Keratinocyte (primary cell): ENCODE measurements around the gene TARP.

Experiments
- DNase-seq: peaks from one replicate; pipeline ENCODE4 v3.0.0-alpha.2; 2011; ENCODE audit warnings: low read depth, missing footprints, low spot score
- FAIRE-seq: peaks from 2 replicates; lab custom pipeline; 2011; peaks lifted over from hg19 to GRCh38; lab: Jason Lieb, UNC
- H2AFZ ChIP-seq: 2 replicates; pipeline ENCODE4 v1.6.0; 2012; ENCODE audit warnings: low read length, control low read depth, inconsistent platforms; ENCODE audit not compliant: control insufficient read depth
- H3K27ac ChIP-seq: 2 replicates; pipeline ENCODE4 v1.5.1; 2011; ENCODE audit warnings: low read length; ENCODE audit not compliant: control insufficient read depth, insufficient read depth
- H3K27me3 ChIP-seq: 3 replicates; pipeline ENCODE4 v1.6.0; 2011; ENCODE audit warnings: low read length; ENCODE audit not compliant: control insufficient read depth, insufficient read depth; ENCODE audit errors: extremely low read depth
- H3K36me3 ChIP-seq, 2 experiments: 2 replicates in 1 of 2; 3 replicates in 1 of 2; pipeline ENCODE4 v1.5.1; 2011; ENCODE audit warnings: low read length in 2 of 2, mild to moderate bottlenecking in 1 of 2; ENCODE audit not compliant: control insufficient read depth in 2 of 2, insufficient read depth in 2 of 2; ENCODE audit errors: extremely low read depth in 1 of 2
- H3K4me1 ChIP-seq: 3 replicates; pipeline ENCODE4 v1.5.1; 2011; ENCODE audit warnings: low read length; ENCODE audit not compliant: control insufficient read depth, insufficient read depth; ENCODE audit errors: extremely low read depth
- H3K4me2 ChIP-seq: 3 replicates; pipeline ENCODE4 v1.6.0; 2011; ENCODE audit warnings: low read depth, low read length; ENCODE audit not compliant: control insufficient read depth, insufficient read depth; ENCODE audit errors: extremely low read depth
- H3K4me3 ChIP-seq, 3 experiments: fragments of 200-600 bp in 1 of 3; sonication (generic) in 1 of 3; 2 replicates in 2 of 3; 3 replicates in 1 of 3; pipeline ENCODE4 v1.5.1; 2011 to 2016; ENCODE audit warnings: low read length in 3 of 3, mild to moderate bottlenecking in 3 of 3, control low read depth in 2 of 3, inconsistent platforms in 1 of 3, low read depth in 1 of 3, mixed read lengths in 1 of 3, mixed run types in 1 of 3, moderate library complexity in 1 of 3; ENCODE audit not compliant: control insufficient read depth in 2 of 3, insufficient read depth in 2 of 3; ENCODE audit errors: extremely low read depth in 1 of 3
- H3K79me2 ChIP-seq: 2 replicates; pipeline ENCODE4 v1.6.0; 2012; ENCODE audit warnings: low read length; ENCODE audit not compliant: control insufficient read depth, insufficient read depth
- H3K9ac ChIP-seq: 3 replicates; pipeline ENCODE4 v1.6.0; 2011; ENCODE audit warnings: low read length; ENCODE audit not compliant: control insufficient read depth, insufficient read depth; ENCODE audit errors: extremely low read depth
- H3K9me1 ChIP-seq: 3 replicates; pipeline ENCODE4 v1.6.0; 2011; ENCODE audit warnings: low read length; ENCODE audit not compliant: control insufficient read depth, insufficient read depth; ENCODE audit errors: extremely low read depth
- H3K9me3 ChIP-seq: 2 replicates; pipeline ENCODE4 v1.5.1; 2012; ENCODE audit warnings: low read depth, low read length; ENCODE audit not compliant: control insufficient read depth
- H4K20me1 ChIP-seq: 3 replicates; pipeline ENCODE4 v1.6.0; 2011; ENCODE audit warnings: low read length; ENCODE audit not compliant: control insufficient read depth, insufficient read depth; ENCODE audit errors: extremely low read depth
- EZH2 ChIP-seq: IDR thresholded peaks from one replicate; pipeline ENCODE4 v1.6.1; 2012; ENCODE audit warnings: inconsistent platforms, mild to moderate bottlenecking, low read length, moderate library complexity
- dilution Hi-C: fragments of 300-500 bp; cut with MboI; formaldehyde crosslinking; loops from one replicate; pipeline ENCODE4 v1.7.0; 2020; ENCODE audit warnings: low sequenced_read_pairs; ENCODE audit not compliant: extremely low pct_ligation_motif_present
- TF ChIP-seq, protein P1 (sequence below), 3 experiments: IDR thresholded peaks in 1 of 3; conservative IDR thresholded peaks in 1 of 3; optimal IDR thresholded peaks in 1 of 3; 2 replicates in 2 of 3; 3 replicates in 1 of 3; pipeline versions ENCODE3 to v1.5.1; 2011; ENCODE audit warnings: low read length in 3 of 3, mild to moderate bottlenecking in 3 of 3, moderate library complexity in 2 of 3, control low read depth in 1 of 3, inconsistent platforms in 1 of 3; ENCODE audit not compliant: insufficient read depth in 2 of 3; ENCODE audit errors: extremely low read depth in 1 of 3

The TARP gene

GRCh38 chr7:38319873-38320272 is 46.4 kb upstream of the TARP start:
- no peaks in the 10 kb centered on the region for H3K9me1 ChIP-seq
- no peak overlapping the region for H3K27ac ChIP-seq
- H3K36me3 ChIP-seq, result no peaks in the 10 kb centered on the region
- TF ChIP-seq, protein P1, sequence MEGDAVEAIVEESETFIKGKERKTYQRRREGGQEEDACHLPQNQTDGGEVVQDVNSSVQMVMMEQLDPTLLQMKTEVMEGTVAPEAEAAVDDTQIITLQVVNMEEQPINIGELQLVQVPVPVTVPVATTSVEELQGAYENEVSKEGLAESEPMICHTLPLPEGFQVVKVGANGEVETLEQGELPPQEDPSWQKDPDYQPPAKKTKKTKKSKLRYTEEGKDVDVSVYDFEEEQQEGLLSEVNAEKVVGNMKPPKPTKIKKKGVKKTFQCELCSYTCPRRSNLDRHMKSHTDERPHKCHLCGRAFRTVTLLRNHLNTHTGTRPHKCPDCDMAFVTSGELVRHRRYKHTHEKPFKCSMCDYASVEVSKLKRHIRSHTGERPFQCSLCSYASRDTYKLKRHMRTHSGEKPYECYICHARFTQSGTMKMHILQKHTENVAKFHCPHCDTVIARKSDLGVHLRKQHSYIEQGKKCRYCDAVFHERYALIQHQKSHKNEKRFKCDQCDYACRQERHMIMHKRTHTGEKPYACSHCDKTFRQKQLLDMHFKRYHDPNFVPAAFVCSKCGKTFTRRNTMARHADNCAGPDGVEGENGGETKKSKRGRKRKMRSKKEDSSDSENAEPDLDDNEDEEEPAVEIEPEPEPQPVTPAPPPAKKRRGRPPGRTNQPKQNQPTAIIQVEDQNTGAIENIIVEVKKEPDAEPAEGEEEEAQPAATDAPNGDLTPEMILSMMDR (optimal IDR thresholded peaks at IDR 0.05 in 1 of 3, IDR thresholded peaks at IDR 0.05 in 1 of 3, conservative IDR thresholded peaks at IDR 0.05 in 1 of 3; ENCODE audit: extremely low read depth in 1 of 3, insufficient read depth in 2 of 3, low read length in 3 of 3), result no peak
- no peak for TF ChIP-seq EZH2
- H3K4me1 ChIP-seq, result no peaks in the 10 kb centered on the region
- H3K9ac ChIP-seq, result no peak overlapping the region
- DNase-seq, result no peak
- H3K27me3 ChIP-seq, result no peaks in the 10 kb centered on the region
- no peak for FAIRE-seq
- H2AFZ ChIP-seq, result no peak overlapping the region
- no peaks in the 10 kb centered on the region for H3K79me2 ChIP-seq
- H3K9me3 ChIP-seq, result no peaks in the 10 kb centered on the region
- no peak overlapping the region for H3K4me3 ChIP-seq
- no peak overlapping the region for H3K4me2 ChIP-seq
- H4K20me1 ChIP-seq, result no peaks in the 10 kb centered on the region
- dilution Hi-C loops, result no loop called here

DNA sequence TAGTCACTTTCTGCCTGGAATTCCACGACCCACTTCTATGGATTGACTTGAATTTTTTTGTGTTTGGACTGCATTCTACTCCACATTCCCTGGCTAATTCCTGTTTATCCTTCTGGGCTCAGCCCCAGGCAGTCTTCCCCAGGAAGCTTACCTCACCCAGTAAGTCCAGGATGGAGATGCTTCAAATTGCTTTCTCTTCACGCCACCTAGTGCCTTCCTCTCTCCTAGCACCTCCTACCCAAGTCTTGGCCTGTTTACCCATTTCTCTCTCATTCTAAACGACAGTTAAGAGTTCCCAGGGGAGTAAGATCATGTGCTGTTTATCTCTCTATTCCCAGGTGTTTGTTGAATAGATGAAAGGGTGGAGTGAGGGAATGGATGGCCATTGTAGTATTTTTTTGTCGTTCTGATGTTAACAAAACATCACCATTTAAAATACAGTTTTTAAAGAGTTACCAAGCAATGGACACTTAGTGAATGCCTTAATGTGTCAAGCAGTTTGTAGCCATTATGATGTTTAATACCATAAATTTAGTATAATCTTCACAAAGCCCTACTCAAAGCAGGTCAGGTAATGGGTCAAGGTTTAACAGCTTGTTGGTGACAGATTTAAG is 45.5 kb upstream of the TARP start:
- no peaks in the 10 kb centered on the region for H3K79me2 ChIP-seq
- TF ChIP-seq, protein P1 (optimal IDR thresholded peaks at IDR 0.05 in 1 of 3, IDR thresholded peaks at IDR 0.05 in 1 of 3, conservative IDR thresholded peaks at IDR 0.05 in 1 of 3; ENCODE audit: extremely low read depth in 1 of 3, insufficient read depth in 2 of 3, low read length in 3 of 3), result peak; percentile 50 to 75 (median 71)
- no peak for TF ChIP-seq EZH2
- H4K20me1 ChIP-seq, result no peaks in the 10 kb centered on the region
- H3K9ac ChIP-seq, result no peak overlapping the region
- no peak overlapping the region for H3K4me2 ChIP-seq
- no peaks in the 10 kb centered on the region for H3K9me3 ChIP-seq
- dilution Hi-C loops, result no loop called here
- no peaks in the 10 kb centered on the region for H3K9me1 ChIP-seq
- H2AFZ ChIP-seq, result no peak overlapping the region
- no peaks in the 10 kb centered on the region for H3K36me3 ChIP-seq
- DNase-seq (peak; percentile 17), FAIRE-seq (no peak)
- H3K4me1 ChIP-seq, result no peaks in the 10 kb centered on the region
- H3K27me3 ChIP-seq, result no peaks in the 10 kb centered on the region
- no peak overlapping the region for H3K4me3 ChIP-seq
- no peak overlapping the region for H3K27ac ChIP-seq
